ENCODE data around the gene ARHGEF12.

ARHGEF12 gene, protein sequence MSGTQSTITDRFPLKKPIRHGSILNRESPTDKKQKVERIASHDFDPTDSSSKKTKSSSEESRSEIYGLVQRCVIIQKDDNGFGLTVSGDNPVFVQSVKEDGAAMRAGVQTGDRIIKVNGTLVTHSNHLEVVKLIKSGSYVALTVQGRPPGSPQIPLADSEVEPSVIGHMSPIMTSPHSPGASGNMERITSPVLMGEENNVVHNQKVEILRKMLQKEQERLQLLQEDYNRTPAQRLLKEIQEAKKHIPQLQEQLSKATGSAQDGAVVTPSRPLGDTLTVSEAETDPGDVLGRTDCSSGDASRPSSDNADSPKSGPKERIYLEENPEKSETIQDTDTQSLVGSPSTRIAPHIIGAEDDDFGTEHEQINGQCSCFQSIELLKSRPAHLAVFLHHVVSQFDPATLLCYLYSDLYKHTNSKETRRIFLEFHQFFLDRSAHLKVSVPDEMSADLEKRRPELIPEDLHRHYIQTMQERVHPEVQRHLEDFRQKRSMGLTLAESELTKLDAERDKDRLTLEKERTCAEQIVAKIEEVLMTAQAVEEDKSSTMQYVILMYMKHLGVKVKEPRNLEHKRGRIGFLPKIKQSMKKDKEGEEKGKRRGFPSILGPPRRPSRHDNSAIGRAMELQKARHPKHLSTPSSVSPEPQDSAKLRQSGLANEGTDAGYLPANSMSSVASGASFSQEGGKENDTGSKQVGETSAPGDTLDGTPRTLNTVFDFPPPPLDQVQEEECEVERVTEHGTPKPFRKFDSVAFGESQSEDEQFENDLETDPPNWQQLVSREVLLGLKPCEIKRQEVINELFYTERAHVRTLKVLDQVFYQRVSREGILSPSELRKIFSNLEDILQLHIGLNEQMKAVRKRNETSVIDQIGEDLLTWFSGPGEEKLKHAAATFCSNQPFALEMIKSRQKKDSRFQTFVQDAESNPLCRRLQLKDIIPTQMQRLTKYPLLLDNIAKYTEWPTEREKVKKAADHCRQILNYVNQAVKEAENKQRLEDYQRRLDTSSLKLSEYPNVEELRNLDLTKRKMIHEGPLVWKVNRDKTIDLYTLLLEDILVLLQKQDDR (N-terminal part only)

DNA sequence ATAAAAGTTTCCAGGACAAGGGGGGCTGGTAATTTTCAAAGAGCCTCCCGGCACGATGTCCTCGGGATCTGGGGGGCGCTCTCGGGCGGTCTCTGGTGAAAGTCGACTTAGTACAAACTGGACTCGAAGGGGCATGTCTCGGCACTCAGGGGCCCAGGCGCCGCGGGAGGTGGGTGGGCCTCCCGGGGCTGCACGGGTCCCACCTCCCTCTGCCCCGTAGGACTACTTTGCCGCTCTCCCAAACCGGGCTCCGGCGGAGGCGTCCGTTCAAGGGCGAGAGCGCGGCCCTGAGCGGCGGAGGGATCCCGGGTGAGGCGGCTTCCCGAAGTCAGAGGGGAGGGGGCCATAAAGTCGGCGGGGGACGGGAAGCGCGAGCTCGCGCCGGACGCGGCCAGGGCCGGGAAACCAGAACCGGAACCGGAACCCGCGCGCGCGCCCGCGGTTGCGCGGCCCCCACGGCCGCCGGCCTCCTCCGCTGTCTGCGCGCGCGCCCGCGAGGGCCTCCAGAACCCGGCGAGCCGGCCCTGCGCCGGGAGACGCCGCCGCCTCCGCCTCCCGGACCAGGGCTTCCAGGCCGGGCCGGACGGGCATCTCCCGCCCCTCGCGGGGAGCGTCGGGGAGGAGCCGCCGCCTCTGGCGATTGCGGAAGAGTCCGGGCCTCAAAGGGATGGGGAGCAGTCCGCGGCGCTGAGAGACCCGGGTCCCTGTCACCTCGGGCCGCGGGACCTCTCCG lies at the start of gene ARHGEF12:
Gene ARHGEF12 (plus strand): TSS at position 506 of the 733 bp plus-strand sequence. CDS start 831 bp downstream, outside the sequence.
- peak; percentile 94 for DNase-seq (ENCODE audit: low spot score)
- in situ Hi-C loops (cut with MboI; ENCODE audit: low sequenced_read_pairs, unreplicated experiment), result no loop called here
- peak; percentile 30 for TF ChIP-seq CTCF (IDR thresholded peaks at IDR 0.05; ENCODE audit: borderline replicate concordance, control extremely low read depth, extremely low read depth, insufficient read depth, missing control alignments)

- in situ Hi-C loops (cut with MboI; ENCODE audit: low sequenced_read_pairs, unreplicated experiment), result no loop called here
- DNase-seq (ENCODE audit: low spot score), result no peak
- no peak for TF ChIP-seq CTCF (IDR thresholded peaks at IDR 0.05; ENCODE audit: borderline replicate concordance, control extremely low read depth, extremely low read depth, insufficient read depth, missing control alignments)
Measured at GRCh38 chr11:120288021-120288420, 48.2 kb upstream of the ARHGEF12 start.

GRCh38 chr11:120289426-120289825 lies 46.8 kb upstream of the ARHGEF12 start:
- DNase-seq (ENCODE audit: low spot score), result no peak
- TF ChIP-seq CTCF (IDR thresholded peaks at IDR 0.05; ENCODE audit: borderline replicate concordance, control extremely low read depth, extremely low read depth, insufficient read depth, missing control alignments), result no peak
- in situ Hi-C loops (cut with MboI; ENCODE audit: low sequenced_read_pairs, unreplicated experiment), result no loop called here

GRCh38 chr11:120290956-120291355 lies 45.3 kb upstream of the ARHGEF12 start:
- DNase-seq (ENCODE audit: low spot score), result no peak
- in situ Hi-C loops (cut with MboI; ENCODE audit: low sequenced_read_pairs, unreplicated experiment), result no loop called here
- no peak for TF ChIP-seq CTCF (IDR thresholded peaks at IDR 0.05; ENCODE audit: borderline replicate concordance, control extremely low read depth, extremely low read depth, insufficient read depth, missing control alignments)

DNA sequence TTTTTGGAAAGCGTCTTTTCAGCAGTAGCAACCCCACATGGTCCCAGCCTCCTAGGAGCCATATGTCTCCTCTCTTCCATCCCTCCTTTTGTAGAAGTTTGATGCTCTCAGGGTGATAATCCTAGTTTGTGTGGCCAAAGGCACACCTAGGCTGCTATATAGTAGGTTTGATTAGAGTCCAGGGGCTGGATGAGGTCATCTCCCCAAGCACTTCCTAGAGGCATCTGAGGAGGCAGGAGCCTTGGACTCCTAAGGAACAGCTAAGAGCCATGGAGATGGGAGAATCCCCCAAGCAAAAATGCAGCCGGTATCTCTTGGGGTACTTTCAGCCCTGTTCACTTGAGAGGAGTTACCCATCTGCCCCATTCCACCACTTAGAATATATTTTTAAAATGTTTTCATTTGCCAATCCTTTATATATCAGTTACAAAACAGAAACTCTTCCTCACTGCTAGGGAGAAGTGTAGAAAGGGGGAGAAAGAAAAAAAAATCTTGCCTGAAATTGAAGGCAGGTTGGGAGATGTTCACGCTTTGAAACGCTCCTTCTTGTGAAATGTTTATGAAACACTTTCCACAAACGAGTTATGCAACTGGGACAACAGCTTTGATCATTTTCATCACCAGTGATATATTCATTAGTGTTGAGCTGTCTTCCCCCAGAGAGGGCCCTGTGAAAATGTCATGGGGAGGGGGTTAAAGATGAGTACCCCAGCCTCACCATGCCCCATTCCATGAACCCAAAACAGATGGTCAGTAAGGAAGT lies 43.0 kb upstream of the ARHGEF12 start:
- no peak for DNase-seq (ENCODE audit: low spot score)
- in situ Hi-C loops (cut with MboI; ENCODE audit: low sequenced_read_pairs, unreplicated experiment), result no loop called here
- TF ChIP-seq CTCF (IDR thresholded peaks at IDR 0.05; ENCODE audit: borderline replicate concordance, control extremely low read depth, extremely low read depth, insufficient read depth, missing control alignments), result no peak

Measured in GM13976 (cell line).